BJ (cell line): ENCODE data around the gene NBDY. TPM values are rescaled to one million over a fixed set of nuclear protein-coding genes. Genes with fewer than 3 reads are reported as not detected.

ENCODE experiments used
- CTCF ChIA-PET: fragments of 350-600 bp; formaldehyde crosslinking; extraction: SDS; loops from one replicate; lab custom pipeline; 2021; ENCODE audit warnings: antibody characterized with exemption, inconsistent platforms; lab: Yijun Ruan, JAX
- POLR2A ChIA-PET: fragments of 300-600 bp; sonication (Branson Sonifier 250); formaldehyde crosslinking; extraction: SDS; loops from one replicate; lab custom pipeline; 2021; ENCODE audit warnings: antibody characterized with exemption; lab: Charles Lee
- DNase-seq: peaks from one replicate; pipeline ENCODE4 v3.0.0-alpha.2; 2011; ENCODE audit warnings: low read depth
- H3K27me3 ChIP-seq: 2 replicates; pipeline ENCODE4 v1.6.0; 2011; ENCODE audit warnings: low read length; ENCODE audit not compliant: control insufficient read depth, insufficient read depth
- H3K36me3 ChIP-seq: 2 replicates; pipeline ENCODE4 v1.5.1; 2011; ENCODE audit warnings: low read length; ENCODE audit not compliant: control insufficient read depth, insufficient read depth
- H3K4me3 ChIP-seq: 2 replicates; pipeline ENCODE4 v1.5.1; 2011; ENCODE audit warnings: low read depth, mild to moderate bottlenecking, control low read depth, low read length
- CTCF ChIP-seq: IDR thresholded peaks from 2 replicates; pipeline ENCODE4 v1.5.1; 2011; ENCODE audit warnings: low read depth, mild to moderate bottlenecking, control low read depth, inconsistent platforms, low read length, moderate library complexity; ENCODE audit not compliant: insufficient read depth
- polyA plus RNA-seq: library from polyadenylated mRNA; depleted of rRNA; stranded (reverse); fragments of >200 nt; gene quantifications from 2 replicates; pipeline ENCODE4 v1.2.3, GENCODE V29; 2011

Gene NBDY
- polyA plus RNA-seq, 1 experiment: 38.8 TPM

GRCh38 chrX:56798866-56799758 is 70.1 kb downstream of the NBDY start:
- no peak for DNase-seq
- POLR2A ChIA-PET: no interaction called here
- H3K27me3 ChIP-seq: no peaks in the 10 kb centered on the region
- no peak overlapping the region for H3K4me3 ChIP-seq
- H3K36me3 ChIP-seq: no peaks in the 10 kb centered on the region
- CTCF ChIA-PET: no interaction called here
- no peak for TF ChIP-seq CTCF

- no peaks in the 10 kb centered on the region for H3K36me3 ChIP-seq
- ChIA-PET POLR2A (no interaction called here), CTCF (no interaction called here)
- no peak overlapping the region for H3K4me3 ChIP-seq
- no peak for DNase-seq
- no peaks in the 10 kb centered on the region for H3K27me3 ChIP-seq
- no peak for TF ChIP-seq CTCF
Observed at GRCh38 chrX:56800307-56800706, 71.3 kb downstream of the NBDY start.

GRCh38 chrX:56800801-56801200 is 71.8 kb downstream of the NBDY start:
- TF ChIP-seq CTCF: no peak
- no peak for DNase-seq
- POLR2A ChIA-PET: no interaction called here
- CTCF ChIA-PET: no interaction called here
- Histone ChIP-seq H3K27me3 (no peaks in the 10 kb centered on the region), H3K36me3 (no peaks in the 10 kb centered on the region), H3K4me3 (no peak overlapping the region)

GRCh38 chrX:56802428-56802827 is 73.4 kb downstream of the NBDY start:
- Histone ChIP-seq H3K36me3 (no peaks in the 10 kb centered on the region), H3K4me3 (no peak overlapping the region), H3K27me3 (no peaks in the 10 kb centered on the region)
- ChIA-PET POLR2A (no interaction called here), CTCF (no interaction called here)
- no peak for TF ChIP-seq CTCF
- DNase-seq: no peak

- H3K27me3 ChIP-seq: no peaks in the 10 kb centered on the region
- POLR2A ChIA-PET: no interaction called here
- CTCF ChIA-PET: interaction anchor here (1.4 kb wide), 1 partner anchor 173 kb away, joined by 7 read pairs; no protein-coding TSS in a partner anchor
- peak; percentile 48 for TF ChIP-seq CTCF
- H3K4me3 ChIP-seq: no peak overlapping the region
- DNase-seq: no peak
- H3K36me3 ChIP-seq: no peaks in the 10 kb centered on the region
Observed at GRCh38 chrX:56802921-56803849, 74.1 kb downstream of the NBDY start.
